HL-60/S4 treated with retinoic acid at 250 ng/mL for 4 days and 3 days (cell line): ENCODE measurements around the gene MICAL3.

Source experiments
- in situ Hi-C: fragments of 300-500 bp; cut with MboI; formaldehyde crosslinking; loops from 2 replicates; pipeline ENCODE4 v1.7.0; 2022; ENCODE audit warnings: low sequenced_read_pairs

The MICAL3 gene

DNA sequence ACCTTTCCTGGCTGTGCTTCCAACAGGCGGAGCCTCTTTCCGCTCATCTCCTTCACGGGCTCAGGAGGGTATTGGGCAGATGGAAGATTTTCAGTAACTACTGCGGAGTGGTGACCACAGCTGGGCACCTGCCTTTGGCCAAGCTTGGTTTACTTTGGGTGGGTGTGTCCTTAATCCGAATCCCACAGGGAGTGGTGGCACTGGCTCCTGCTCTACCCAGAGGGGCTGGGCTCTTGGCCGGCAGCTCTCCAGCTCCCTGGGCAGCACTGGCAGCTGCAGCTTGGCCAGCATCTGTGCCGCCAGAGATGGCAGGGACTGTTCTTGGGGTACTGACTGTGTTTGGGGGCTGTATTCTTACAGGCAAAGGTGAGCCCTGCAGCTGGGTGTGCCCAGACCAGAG lies 279.9 kb downstream of the MICAL3 start:
- in situ Hi-C loops: no loop called here

DNA sequence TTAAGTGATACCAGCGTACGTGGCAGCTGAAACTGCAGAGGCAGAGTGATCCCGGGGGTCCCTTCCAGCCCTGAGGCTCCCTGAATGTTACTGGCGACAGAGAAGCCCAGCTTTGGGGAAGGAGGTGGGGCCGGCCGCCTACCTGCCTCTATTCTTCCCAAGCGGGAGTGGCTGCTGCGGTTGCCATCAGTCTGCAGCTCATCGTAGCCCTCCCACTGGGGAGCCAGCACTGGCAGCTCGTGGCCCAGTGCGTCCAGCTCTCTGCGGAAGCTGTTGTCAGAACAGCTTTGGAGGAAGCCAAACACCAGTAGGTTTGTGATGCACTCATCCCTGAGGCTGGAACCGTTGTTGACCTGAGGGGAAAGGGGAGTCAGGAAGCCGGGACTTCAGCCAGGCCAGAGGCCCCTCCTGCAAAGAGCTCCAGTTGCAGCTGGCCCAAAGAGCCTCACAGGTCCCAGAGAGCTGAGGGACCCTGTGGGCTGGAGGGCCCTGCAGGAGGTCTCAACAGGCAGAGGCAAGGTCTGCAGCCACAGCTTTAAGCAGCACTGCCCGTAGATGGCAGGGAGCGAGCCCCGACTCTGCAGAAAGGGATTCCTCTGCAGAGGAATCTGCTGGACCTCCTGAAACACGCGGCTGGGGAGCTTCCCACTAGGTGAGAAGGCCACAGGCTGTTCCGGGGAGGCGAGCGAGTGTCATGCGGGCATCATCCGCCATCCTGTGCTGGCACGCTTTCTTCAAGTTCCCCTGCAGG lies 280.5 kb downstream of the MICAL3 start:
- in situ Hi-C loops: no loop called here

DNA sequence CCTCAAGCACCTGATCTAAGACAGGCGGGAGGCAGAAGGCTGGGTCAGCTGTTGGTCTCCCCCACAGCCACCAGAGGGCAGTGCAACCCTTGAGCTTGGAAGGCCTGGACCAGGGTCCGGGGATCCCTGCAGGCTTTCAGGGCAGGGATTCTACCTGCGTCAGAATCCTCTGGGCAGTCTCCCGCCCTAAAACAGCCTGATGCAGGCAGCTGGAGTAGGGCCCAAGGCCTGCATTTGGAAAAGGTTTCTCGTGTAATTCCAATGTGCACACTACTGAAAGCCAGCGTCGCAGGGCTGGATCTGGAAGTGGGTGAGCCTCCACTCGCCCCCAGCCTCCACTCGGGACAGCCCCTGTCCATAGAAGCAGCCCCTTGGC lies 281.8 kb downstream of the MICAL3 start:
- in situ Hi-C loops: no loop called here

DNA sequence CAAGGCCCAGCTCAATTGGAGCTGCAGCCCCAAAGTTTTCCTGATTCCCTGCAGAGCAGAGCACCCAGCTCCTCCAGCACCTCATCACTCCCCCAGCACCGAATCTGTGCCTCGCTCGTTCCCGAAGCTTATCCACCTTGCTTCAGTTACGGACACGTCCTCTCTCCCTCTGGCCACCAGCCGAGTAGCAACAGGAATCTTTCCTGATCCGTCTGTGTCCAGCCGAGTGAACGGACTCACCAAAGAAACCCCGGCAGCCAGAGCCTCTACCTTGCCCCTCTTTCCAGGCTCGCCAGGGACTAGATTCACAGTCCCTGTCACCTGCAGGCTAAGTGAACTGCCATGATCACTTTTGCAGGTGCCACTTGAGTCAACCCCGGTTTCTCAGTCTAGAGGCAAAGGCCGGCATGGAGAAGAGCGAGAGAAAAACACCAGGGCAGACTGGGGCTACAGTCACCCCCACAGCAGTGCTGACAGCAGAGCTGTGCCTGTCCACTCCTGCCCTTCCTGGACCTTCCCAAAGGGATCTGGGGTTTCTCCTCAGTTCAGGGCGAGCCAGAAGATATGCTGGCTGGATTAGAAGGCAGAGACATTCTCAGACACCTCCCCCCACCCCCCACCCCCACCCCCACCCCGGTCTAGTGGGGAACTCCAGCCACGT lies 282.4 kb downstream of the MICAL3 start:
- in situ Hi-C loops: no loop called here

DNA sequence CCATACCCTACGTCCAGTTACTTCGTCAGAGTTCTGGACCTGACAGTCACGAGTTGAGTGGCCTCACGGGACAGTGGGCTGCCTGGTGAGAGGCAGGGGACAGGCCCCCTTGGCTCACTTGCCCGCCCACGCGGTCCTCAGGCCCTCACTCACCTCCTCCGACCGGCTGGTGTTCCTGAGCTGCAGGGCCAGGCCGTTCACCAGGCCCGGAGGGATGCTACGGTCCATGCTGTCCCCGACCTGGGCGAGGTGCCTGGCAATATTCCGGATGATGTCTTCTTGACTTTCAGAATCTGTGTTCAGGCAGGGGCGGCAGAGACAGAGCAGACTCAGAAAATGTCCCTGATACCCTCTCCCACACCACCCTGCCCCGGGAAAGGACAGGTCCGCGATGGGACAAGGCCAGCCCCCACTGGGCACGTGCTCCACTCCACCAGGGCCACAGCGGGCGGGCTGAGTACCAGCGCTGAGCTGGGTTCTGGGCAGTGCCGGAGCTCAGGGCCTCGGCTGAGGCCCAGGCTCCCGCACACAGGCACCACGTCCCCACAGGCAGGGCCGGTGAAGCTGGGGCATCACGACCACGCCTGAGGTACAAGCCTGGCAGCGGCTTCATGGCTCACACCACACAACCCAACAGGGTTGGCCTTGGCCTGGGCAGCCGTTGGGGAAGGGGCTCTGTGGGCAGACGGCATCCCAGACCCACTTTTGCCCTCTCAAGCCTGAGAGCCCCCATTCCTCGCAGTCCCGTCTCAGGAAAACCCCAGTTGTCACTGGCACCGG lies 285.0 kb downstream of the MICAL3 start:
- in situ Hi-C loops: no loop called here

DNA sequence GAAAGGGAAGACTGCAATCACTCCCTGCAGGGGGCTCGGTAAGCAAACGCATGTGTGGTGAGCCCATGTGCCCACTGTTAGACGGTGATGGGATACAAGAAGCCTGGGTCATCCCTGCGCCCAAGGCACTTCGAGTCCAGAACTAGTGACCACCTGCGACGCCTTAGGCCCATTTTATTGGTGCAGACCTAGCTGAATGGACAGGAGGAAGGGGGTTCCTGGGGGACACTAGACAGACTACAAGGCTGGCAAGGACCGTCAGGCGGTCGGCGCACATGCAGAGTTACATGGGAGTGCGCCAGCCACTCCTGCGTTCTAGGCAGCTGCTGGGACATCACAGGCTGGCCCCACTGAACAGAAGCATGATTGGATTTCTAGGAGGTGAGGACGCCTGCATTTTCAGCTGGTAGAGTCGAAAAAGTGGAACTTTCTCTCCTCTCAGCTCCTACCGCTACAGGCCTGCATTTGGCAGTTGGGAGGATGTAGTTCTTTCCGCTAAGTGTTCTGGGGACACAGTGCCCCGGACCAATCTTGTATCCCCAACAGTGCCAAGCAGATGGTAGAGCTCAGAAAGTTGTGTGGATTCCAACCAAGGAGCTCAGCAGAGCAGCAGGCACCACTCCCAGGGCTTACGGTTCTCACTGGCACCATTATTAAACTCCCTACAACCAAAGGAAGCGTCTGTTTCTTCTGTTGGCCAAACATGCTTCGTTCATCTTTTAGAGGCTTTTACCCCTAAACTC lies 285.8 kb downstream of the MICAL3 start:
- in situ Hi-C loops: no loop called here
